HG03060 (cell line): Measurements from ENCODE around the gene DLG5.

Source experiments
- ATAC-seq: cut with Tn5 transposase; IDR thresholded peaks from one replicate; pipeline ENCODE4 v1.9.1; 2021; ENCODE audit warnings: low read depth, moderate number of reproducible peaks; ENCODE audit not compliant: unreplicated experiment

DLG5 gene, protein sequence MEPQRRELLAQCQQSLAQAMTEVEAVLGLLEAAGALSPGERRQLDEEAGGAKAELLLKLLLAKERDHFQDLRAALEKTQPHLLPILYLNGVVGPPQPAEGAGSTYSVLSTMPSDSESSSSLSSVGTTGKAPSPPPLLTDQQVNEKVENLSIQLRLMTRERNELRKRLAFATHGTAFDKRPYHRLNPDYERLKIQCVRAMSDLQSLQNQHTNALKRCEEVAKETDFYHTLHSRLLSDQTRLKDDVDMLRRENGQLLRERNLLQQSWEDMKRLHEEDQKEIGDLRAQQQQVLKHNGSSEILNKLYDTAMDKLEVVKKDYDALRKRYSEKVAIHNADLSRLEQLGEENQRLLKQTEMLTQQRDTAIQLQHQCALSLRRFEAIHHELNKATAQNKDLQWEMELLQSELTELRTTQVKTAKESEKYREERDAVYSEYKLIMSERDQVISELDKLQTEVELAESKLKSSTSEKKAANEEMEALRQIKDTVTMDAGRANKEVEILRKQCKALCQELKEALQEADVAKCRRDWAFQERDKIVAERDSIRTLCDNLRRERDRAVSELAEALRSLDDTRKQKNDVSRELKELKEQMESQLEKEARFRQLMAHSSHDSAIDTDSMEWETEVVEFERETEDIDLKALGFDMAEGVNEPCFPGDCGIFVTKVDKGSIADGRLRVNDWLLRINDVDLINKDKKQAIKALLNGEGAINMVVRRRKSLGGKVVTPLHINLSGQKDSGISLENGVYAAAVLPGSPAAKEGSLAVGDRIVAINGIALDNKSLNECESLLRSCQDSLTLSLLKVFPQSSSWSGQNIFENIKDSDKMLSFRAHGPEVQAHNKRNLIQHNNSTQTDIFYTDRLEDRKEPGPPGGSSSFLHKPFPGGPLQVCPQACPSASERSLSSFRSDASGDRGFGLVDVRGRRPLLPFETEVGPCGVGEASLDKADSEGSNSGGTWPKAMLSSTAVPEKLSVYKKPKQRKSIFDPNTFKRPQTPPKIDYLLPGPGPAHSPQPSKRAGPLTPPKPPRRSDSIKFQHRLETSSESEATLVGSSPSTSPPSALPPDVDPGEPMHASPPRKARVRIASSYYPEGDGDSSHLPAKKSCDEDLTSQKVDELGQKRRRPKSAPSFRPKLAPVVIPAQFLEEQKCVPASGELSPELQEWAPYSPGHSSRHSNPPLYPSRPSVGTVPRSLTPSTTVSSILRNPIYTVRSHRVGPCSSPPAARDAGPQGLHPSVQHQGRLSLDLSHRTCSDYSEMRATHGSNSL (N-terminal part only)

DNA sequence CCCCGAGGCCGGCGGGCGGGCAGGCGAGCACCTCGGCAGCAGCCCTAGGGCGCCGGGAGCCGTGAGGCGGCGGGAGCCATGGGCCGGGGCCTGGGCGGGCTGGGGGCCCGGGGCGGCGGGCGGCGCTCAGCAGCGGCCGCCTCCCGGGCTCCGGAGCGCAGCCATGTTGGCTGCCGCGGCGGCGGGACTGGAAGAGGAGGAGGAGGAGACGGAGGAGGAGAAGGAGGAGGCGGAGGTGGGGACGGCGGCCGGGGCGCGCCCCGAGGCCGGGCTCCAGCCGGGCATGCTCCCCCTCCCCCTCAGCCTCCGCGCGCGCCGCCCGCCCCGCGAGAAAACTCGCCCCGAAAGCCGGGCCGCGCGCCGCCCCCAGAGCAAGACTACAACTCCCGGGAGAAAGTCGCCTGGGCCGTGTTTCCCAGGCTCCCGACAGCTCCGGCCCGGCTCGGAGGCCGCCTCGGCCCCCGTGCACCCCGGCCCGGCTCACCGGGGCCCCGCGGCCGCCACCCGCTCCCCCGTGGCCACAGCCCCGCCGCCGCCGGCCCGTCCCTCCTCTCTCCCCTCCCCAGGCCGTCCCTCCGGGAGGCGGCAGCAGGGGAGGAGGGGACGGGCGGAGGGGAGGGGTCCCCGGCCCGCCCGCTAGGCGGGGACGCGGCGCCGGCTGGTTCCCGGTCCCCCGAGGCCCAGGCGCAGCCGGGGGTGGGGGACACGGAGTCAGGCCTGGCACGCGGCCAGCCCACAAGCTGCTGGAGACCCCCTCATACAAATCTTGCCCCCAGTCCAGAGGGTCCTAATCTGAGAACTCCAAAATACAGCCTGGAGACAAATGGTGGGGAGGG is at the start of gene DLG5:
TSS of gene DLG5 (minus strand) at position 190 of the 836 bp plus-strand sequence. CDS start 235 bp downstream, outside the sequence.
- no peak for ATAC-seq

DNA sequence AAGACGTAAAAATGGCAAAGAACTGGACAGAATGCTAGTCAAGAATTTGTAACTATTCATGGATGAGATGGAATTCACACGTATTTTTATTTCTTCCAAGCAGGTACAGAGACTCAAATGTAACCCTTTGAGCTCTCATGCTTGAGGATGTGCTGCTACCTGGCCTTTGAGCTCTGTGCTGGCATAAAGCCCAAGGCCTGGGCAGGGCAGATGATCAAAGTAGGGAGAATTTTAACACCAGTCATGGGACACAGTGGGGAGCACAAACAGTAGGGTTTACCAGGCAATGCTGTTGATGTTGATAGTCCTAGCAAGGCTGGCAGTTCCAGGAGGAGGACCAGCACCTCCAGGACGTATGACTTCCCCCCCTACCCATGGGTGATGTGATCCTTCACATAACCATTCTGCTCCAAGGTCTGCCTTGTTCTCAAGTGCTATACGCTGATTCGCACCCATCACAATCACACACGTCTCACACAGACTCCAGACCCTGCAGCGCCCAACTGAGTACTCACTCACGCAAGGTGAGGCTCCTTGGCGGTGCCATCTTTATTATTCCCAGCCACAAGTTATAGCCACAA is 48.6 kb upstream of the DLG5 start:
- ATAC-seq = no peak

DNA sequence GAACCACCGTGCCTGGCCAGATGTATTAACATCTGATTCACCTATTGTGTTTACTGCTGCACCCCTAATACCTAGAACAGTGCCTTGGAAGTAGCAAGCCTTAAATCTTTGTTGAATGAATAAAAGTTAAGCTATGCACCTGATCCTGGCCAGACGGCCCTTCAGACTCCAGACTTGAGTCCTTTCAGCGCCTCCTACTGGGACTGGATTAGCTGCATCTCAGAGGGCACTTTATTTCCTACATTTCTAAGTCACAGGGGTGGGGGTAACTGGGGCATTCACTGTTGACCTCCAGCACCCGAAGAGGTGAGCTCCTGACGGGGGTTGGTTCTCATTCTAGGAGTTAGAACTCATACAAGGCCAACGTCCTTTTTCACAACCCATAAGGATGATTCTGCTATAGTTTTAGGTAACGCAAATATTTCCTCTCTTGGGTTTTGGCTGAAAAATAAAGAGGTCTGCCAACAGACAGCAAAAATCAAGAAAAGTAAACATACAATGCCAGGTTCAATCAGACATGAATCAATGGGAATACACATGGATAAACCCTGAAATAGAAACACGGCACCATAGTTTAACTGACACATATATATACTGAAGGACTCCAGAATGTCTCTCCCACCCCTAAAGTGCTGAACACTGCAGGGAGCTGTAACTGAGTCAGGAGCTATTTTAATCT is 48.0 kb upstream of the DLG5 start:
- ATAC-seq = no peak

DNA sequence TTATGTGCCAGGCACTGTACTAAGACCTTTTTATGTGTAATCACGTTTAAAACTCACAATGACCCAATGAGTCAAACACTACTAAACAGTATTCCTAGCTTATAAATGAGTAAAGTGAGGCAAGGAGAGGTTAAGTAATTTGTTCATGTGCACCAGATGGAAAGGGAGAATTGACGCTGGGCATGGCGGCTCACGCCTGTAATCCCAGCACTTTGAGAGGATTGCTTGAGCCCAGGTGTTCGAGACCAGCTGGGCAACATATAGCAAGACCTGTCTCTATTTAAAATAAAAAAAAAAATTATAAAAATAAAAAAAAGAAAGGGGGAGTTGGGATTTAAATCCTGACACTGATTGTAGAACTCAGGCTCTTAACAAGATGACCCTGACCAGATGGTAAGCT is 46.7 kb upstream of the DLG5 start:
- no peak for ATAC-seq

DNA sequence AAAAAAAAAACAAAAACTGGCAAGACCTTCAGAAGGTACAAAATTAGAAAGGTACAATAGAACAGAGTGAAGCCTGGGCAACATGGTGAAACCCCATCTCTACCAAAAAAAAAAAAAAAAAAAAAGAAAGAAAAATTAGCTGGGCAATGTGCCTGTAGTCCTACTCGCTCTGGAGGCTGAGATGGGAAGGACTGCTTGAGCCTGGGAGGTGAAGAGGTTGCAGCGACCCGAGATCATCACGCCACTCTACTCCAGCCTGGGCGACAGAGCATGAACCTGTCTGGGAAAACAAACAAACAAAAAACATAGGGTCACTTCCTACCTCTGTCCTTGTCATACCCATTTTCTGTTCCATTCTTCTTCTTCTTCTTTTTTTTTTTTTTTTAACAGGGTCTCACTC is 45.6 kb upstream of the DLG5 start:
- ATAC-seq = no peak

DNA sequence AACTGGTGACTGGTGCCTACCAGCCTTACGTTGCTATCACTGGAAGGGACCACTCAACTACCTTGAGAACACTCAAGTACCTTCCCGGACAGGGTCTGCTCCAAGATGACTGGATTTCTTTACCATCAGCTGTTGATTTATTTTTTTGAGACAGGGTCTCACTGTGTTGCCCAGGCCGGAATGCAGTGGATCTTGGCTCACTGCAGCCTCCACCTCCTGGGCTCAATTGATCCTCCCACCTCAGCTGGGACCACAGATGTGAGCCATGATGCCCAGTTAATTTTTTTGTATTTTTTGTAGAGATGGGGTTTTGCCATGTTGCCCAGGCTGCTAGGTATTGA is 45.2 kb upstream of the DLG5 start:
- no peak for ATAC-seq

DNA sequence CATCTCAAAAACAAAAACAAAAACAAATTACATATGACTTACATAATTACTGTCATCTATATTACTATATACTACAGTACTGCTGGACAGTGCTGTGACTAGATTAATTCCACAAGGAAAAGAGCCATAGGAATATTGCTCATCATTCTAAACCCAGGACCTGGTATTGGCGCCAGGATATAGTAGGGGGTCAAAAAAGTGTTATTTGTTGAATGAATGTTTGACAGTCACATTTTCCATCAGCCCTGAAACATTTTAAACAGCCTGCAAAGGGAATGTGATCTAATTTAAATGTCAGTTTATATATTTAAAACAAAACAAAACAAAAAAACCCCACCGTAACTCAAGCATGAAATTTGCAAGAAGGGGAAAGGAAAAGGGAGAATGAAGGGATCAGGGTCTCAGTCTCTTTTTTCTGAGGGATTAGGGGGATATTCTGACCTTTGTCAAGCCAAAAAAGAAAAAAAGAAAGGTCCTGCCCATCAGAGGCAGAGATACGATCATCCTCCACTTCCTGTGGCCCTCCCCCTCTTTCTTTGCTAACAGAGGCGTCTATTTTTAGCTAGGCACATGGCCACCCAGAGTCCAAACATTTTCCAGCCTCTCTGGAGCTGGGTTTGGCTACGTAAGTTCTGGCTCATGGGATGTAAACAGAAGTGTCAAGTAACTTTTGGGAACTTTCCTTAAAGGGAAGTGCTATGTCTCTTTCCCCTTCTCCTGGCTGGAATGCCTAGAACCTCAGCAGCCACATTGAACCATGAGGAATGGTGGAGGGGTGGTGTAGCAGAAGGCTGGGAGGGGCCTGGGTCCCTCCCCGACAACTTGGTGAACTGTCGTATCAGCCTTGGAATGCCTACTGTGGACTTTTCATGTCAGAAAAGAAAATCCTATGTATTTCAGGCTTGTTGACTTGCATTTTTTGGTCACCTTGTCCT is 44.6 kb upstream of the DLG5 start:
- no peak for ATAC-seq

DNA sequence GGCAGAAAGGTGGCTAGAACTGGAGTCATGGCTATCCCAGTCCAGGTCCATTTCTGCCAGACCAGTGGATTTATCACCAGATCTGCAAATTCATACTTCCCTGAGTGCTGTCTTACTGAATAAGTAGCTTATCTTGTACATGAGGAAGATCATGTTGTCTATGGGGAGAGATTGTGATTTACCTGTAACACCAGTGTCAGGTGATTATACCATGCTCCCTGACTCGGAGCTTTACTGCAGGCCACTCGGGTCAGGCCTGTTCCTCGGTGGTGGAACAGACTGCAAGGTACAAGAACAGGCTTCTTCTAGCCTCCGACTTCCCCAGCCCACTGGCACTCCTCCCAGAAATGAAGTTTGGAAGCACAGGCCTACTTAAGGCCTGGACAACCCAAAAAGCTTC is 42.6 kb upstream of the DLG5 start:
- ATAC-seq = no peak

DNA sequence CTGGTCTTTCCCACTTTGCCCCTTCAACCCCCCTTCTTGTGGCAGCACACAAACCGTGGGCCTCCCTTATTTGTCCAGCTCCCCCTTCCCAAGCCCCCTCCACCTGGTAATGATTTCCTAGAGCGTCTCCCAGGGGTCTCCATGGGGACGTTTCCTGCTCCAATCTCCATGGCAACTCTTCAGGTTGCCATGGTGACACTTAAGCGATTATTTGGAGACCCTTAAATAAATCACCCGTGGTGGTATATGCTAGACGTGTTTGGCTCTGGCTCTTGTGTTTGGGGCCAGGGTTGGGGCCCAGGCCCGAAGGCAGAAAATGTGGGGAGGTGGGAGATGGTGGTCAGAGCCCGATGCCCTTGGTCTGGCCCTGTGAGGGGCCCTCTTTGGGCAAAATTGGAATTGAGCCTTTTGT is 41.1 kb upstream of the DLG5 start:
- ATAC-seq = no peak

DNA sequence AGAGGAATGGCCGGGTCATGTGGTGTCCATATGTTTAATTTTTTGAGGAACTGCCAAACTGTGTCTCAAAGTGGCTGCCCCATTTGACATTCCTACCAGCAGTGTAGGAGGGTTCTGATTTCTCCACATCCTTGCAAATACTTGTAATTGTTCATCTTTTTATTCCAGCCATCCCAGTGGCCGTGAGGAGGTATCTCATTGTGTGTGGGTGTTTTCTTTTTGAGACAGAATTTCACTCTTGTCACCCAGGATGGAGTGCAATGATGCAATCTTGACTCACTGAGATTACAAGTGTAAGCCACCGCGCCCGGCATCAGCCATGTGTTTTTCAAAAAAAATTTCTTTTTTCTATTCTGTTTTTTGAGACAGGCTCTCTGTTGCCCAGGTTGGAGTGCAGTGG is 38.7 kb upstream of the DLG5 start:
- ATAC-seq = no peak

DNA sequence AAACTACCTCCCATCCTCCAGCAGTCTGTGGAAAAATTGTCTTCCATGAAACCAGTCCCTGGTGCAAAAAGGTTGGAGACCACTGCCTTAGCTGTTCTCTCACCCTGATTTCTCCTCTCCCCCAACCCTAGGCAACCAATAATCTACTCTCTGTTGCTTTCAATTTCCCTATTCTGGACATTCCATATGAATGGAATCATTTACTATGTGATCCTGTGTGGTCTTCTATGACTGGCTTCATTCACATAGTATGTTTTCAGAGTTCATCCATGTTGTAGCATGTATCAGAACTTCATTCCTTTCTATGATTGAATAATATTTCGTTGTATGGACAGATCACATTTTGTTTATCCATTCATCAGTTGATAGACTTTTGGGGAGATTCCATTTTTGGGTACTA is 38.3 kb upstream of the DLG5 start:
- no peak for ATAC-seq

DNA sequence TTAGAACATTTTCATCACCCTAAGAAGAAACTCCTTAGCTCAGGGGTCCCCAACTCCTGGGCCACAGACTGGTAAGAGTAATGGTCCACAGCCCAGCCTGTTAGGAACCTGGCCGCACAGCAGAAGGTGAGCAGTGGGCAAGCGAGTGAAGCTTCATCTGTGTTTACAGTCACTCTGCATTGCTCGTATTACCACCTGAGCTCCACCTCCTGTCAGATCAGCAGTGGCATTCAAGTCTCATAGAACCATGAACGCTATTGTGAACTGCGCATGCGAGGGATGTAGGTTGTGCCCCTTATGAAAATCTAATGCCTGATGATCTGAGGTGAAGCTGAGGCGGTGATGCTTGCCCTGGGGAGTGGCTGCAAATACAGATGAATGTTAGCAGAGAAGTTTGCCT is 37.3 kb upstream of the DLG5 start:
- no peak for ATAC-seq

DNA sequence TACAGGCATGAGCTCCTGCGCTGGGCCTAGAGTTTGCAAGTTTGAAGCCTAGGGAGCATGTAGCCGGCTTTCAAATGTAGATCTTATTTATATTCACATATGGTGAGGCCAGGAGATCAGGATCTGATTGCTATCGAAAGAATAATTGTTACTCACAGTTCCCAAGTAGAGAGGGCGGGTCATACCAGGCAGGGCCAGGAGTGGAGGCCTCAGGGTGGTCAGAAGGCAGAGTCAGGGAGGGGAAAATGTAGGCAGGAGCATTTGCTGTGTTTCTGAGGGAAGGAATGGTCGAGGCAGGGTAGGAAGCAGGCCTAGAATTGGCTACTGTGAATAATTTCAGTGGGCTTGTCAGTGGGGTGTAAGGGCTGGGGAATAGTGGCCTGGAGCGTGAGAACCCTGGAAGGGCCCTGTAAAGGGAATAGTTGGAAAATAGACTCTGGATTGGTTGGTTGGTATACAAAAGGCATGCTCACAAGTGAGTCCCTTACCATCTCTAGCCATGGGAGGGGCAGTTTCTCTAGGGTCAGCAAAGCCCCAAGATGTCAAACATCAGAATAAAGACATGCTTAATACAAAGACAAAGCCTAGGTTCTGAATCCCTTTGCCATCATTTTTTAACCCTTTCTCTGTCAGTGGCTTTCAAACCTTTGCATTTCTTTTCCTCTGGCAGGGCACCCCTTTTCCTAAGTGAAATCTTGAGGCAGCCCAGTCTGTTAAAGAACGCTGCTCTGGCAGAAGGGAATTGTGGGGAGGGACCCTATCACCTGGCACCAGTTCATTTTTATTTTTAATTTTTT is 36.0 kb upstream of the DLG5 start:
- no peak for ATAC-seq

DNA sequence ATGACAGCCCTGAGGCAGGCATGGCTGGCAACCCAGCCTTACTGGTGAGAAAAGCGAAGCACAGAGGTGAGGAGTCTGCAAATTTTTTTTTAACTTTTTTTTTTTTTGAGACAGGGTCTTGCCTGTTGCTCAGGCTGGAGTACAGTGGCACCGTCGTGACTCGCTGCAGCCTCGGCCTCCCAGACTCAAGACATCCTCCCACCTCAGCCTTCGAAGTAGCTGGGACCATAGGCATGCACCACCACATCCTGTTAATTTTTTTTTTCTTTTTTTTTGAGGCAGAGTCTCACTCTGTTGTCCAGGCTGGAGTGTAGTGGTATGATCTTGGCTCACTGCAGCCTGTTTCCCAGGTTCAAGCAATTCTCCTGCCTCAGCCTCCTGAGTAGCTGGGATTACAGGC is 35.1 kb upstream of the DLG5 start:
- ATAC-seq = no peak

DNA sequence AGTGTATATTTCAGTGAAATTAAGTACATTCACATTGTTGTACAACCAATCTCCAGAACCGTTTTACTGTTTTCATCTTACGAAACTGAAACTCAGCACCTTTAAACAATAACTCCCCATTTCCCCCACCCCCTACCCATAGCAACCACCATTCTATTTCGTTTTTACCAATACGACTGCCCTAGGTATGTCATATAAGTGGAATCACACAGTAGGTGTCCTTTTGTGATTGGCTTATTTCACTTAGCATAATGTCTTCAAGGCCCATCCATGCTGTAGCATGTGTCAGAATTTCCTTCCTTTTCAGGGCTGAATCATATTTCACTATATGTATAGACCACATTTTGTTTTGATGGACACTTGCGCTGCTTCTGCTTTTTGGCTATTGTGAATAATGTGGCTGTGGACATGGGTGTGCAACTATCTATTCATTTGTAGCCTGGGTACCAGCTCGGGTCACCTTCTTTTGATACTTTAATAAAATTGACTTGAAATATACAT is 34.3 kb upstream of the DLG5 start:
- no peak for ATAC-seq

DNA sequence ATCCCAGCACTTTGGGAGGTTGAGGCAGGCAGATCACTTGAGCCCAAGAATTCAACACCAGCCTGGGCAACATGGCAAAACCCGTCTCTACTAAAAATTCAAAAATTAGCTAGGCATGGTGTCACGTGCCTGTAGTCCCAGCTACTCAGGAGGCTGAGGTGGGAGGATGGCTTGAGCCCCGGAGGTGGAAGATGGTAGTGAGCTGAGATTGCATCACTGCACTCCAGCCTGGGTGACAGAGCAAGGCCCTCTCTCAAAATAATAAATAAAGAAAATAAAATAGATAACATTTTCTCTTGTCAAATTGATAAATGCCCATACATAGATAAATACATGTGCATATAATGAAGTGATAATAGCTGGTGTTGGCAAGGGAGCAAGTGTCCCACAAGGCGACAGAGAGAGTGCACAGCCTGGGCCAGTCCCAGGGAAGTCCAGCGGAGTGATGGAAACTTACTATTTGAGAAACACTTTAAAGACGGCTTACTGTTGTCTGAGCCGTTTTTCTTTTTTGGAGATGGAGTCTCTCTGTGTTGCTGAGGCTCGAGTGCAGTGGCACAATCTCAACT is 33.4 kb upstream of the DLG5 start:
- ATAC-seq = no peak

DNA sequence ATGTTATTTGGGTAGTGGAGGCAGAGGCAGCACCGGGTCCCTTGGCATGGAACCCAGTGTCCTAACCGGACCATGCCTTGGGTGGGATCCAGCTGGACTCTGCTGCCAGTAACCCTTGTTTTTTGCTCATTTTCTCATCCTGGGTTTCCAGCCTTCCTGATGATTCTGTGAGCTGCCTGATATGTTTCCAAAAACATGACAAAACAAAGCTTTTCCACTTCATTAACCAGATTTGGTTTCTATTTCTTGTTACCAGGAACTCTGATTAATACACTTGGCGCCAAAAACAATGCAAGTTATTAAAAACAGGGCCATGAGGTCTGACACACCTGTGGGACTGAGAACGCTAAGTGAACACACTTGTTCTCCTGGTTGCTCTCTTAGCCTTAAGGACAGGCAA is 32.8 kb upstream of the DLG5 start:
- no peak for ATAC-seq
